DMS153 treated with DMSO at 0.1 percent for 48 hours (cell line): ENCODE results near the gene HDAC4.

Source experiments
- DNase-seq: peaks from one replicate; lab custom pipeline; 2025; ENCODE audit not compliant: unreplicated experiment; lab: John Stamatoyannopoulos, UW

Gene HDAC4

DNA sequence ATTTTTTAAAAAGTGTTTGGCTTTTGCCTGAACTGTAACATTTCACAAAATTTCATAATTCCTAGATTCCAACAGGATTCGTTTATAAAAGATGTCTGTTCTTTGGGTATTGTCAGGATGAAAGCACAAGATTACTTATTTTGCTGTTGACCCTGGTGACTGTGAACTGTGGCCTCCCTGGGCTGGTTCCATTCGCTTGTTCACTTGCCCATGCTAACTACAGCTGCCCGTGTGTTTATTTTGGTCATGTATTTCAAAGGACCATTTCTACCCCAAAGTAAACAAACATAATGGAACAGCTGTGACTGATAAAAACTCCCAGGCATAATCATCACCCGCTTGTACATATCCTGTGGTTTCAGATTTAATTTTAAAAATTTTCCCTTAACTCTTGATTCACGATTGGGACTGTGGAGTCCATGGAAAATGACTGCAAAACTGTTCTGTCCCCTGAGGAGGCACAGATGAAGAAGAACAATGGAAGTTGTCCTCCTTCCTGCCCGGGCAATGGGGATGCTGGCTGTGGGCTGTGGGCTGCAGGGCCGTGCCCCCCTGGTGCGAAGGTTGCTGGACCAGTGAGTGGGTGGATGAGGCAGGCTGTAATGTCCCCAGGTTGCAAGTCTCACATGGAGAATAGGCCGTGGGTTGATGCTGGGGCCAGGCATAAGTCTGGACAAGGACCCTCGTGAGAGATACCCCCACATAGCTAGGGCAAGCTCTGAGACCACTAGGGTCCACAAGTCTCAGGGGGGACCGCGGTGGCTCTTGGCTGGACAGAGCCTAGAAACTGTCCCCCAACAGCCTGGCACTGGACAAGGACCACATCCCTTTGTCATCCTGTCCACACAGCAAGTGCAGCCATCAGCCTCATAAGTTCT, 28.9 kb upstream of the HDAC4 start:
- DNase-seq = no peak

DNA sequence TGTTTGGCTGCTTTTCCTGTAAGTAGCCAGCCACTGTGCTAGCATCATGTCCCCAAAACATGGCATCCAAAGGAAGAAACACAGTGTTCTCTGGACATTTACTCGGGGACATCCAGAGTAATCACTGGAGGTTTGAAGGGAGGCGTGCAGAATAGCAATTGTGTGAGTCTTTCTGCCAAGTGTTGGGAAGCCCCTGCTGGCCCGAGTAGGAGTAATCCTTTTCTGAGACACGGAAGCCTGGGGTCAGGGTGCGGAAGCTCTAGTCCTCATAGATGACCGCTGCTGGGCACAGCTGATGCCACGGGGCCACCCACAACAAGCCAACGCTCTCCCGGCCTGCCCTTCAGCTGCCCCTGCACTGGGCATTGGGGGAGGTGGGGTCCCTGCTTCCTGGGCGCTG, 24.8 kb upstream of the HDAC4 start:
- DNase-seq = no peak

DNA sequence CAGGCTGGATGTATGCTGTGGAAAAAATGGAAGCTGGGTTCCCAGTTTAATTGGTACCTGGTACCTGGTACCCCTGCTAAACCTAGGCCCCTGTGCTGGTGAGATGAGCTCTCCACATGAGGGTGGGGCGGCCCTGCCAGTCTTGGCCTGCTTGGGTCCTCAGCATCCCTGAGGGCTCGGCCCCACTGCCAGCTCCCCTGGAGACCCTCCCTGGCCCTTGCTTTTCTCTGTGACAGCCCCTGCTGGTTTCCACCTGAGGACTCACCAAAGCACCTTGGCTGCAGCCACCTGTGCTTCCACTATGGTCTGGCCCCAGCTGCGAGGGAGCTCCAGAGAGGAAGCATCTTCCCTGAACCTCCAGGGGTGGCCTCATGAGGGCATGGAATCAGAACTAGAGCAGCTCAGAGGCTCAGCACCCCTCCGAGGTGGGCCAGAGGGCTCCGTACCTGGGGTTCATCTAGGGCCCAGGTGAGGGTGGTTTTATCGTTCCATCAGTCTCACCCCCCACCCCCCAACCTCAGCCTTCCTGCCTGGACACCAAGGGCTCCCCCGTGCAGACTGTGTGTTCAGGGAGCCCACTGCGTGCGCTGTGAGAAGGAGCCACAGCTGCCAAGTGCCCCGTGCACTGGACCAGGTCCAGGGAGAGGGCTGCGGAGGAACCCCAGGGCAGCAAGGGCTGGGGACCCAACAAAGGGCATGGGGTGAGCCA, 23.7 kb upstream of the HDAC4 start:
- no peak for DNase-seq

DNA sequence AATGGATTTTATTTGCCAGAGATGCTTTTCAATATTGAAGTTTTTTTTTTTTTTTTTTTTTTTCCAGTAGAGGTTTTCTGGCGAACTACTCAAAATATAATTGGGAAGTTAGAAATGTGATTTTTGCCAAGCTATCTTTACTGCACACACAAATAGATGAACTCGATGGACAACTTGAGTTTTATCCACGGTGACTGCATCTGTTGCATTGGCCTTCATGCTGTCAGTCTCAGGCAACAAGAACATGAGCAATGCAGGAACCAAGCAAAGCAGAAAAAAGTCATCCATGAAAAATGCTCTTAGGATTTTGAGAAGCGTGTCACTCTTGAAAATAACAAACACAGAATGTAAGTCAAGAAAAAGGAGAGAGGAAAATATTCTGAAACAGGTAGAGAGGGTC, 22.7 kb upstream of the HDAC4 start:
- DNase-seq = no peak

DNA sequence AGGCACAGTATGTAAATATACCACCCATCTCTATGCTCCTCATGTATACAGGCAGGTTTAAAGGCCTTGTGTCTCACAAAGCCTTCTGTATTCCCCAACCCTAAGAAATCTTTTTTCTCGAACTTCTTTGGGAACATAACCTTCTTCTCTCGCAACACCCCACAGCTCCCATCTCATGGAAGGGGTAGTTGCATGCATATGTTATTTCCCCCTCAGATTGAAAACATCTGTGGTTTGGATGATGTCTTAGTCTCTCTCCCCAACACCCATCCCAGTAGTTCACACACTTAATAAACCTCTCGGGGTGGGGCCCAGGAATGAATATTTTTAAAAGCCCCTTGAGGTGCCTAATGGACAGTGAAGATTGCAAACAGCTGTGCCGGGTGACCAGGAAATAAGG, 21.0 kb upstream of the HDAC4 start:
- DNase-seq = no peak

DNA sequence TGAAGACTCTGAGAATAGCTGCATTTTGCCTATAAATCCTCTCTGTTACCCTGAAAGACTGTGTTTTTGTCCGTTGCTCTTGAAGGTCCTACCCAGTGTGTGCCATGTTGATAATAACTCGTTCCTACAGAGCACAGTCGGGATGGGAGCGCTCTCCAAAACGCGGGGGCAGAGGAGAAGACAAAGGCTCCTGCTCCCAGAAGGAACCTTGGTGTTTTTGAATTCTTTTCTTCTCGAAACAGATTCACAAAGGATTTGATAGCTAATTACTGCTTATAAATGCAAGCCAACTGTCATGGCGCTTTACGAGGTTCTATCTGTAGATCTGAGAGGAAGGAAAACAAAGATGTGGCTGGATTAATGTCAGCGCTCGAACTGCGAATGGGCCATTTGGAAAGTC, 19.3 kb upstream of the HDAC4 start:
- DNase-seq = no peak

DNA sequence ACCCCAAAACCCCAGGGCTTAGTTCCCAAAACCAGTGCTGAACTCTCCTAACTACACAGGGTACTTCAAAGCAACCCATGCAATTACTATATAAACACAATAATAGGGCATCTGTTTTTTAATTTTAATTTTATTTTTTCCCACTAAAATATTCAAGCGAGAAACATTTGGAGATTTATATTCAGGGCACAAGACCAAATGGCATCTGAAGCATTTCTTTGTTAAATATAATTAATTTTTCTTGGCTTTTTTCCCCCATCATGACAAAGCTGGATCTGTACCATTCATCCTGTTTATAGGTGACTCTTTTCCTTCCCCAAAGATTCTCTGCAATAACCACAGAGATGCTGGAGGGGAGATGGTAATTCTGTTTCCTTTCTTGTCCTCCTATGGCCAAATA, 18.1 kb upstream of the HDAC4 start:
- no peak for DNase-seq

DNA sequence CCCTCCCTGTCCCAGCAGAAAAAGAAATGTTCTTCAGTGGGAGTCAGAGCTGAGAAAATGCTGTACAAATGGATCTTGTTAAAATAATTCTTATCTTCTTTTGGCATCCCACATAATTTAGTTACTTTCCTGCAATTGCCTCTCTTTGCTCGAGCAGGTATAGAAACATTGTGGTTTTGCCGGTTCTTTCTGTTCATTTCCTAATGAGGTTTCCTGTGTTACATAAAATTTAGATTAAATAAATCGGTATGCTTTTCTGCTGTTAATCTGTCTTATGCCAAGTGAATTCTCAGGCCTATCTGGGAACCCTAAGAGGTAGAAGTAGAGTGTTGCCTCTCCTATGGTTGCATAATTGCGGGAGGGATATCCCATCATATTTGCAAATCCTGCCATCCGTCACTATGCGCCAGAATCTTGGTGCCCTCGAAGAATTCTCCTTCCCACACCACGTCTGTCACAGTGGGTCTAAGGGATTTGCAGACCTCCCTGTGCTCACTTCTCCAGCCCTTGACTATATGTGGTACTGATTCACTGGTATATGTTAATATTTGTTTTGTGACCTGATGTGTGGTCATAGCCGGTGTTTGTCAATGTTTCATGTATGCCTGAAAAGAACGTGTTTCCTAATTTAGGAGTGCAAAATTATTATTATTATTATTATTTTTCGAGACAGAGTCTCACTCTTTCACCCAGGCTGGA, 12.2 kb upstream of the HDAC4 start:
- DNase-seq = no peak

DNA sequence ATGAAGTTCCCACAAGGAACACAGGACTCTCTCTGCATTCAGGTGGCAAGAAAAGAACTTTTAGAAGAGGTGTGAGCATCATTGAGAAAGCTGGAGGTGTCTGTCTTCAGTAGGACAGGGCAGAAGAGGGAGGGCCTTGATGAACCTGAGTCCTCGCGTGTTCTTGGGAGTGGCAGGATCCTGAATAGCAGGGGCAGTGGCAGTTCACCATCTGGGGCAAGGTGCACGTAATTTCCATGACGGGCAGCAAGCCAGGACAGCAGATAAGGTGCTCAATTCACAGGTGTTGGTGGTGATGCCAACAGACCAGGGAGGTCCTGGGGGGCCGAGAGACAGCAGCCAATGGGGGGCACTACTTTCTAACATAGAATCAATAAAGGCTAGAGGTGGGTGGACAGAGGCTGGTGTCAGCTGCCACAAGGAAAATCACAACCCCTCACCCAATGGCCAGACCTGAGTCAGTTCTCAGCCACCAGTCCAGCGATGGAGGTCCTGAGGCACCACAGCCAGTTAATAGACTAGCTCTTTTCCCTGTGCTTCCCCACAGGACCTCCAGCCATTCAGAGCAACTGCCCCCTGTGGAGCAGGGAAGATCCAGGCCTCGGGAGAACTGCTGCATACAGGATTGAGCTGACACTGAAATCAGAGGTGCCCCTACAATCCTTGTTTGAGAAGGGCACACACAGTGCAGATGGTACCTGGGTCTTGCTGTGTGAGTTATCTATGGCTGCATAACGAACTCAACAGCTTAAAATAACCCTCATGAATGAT, 10.9 kb upstream of the HDAC4 start:
- no peak for DNase-seq

DNA sequence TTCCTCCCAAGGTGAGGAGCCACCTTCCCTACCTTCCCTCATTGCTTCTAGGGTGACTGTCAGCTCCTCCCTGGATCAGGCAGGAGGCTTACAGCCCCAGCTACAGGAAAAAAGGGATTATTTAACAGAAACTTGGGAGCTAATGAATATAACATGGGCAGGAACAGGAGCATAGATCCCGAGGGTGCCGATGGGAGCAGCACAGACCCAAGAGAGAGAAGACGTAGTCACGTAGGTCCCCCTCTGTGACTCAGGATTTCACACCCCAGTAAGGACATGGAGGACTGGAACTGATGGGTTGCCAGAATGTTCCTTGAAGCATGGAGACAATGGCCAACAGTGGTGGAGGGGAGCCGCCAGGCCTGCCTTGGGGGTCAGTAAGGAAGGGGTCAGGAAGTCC, 10.3 kb upstream of the HDAC4 start:
- DNase-seq = no peak

DNA sequence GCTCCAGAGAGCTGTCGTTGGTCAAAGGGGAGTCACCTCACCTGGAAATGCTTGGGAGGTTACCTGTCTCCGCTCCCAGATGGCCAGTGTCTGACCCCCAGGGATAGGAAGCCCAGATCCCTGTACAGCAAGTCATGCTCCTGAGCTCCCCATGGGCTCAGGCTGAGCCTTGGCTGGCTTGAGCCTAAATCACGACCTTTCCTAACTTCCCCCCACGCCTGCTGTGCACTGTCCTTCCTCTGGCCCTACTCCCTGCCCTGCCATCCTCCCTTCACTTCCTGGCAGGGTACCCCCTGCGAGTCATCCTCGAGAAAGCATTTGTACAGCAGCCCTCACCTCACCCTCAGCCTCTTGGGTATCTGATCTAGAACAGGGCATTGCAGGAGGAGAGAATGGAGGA, 9.2 kb upstream of the HDAC4 start:
- no peak for DNase-seq

DNA sequence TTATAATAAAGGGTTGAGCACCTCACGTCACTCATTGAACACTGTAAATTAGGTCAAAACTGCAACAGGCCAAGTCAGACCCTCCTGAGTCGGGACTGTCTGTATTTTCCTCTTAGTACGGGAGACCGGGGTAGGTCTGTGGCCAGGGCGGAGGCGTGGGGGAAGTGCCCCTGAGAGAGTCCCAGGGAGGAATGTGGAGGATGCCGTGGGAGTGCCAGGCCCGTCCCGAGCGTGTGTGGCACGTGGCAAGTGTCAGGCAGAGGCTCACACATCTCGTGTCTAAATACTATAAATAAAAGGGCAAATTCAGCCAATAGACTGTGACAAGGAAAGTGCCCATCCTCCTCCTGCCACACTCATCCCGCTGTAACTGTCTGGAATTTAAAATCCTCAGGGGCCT, 6.3 kb upstream of the HDAC4 start:
- no peak for DNase-seq

DNA sequence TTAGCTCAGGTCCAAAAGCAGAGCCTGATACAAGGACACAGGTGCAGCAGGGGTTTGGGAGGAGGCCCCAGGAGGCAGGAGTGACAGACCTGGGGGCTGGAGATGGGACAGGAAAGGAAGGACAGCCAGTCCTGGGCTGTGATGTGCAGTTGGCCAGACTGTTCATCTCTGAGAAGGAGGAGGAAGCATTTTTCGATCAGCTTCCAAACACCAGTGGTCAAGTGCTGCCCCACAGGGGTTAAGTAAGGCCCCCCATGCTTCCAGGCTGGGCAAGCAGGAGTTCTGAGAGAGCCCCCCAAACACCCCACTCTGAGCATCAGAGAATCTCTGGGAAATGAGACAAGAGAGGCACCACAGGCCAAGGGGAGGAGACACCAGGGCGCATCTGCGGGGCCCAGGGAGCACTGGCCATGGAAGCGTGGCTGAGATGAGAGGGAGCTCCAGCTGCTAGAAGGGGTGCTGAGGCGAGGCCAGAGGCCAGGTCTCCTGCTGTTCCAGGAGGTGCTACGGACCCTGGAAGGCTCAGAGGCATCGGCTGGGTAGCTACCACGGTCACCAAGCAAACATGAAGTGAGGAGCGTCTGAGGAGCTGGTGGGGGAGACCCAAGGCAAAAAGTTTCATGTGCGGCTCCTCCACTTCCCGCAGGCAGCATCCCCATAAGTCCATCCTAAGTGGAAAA, 5.6 kb upstream of the HDAC4 start:
- no peak for DNase-seq

DNA sequence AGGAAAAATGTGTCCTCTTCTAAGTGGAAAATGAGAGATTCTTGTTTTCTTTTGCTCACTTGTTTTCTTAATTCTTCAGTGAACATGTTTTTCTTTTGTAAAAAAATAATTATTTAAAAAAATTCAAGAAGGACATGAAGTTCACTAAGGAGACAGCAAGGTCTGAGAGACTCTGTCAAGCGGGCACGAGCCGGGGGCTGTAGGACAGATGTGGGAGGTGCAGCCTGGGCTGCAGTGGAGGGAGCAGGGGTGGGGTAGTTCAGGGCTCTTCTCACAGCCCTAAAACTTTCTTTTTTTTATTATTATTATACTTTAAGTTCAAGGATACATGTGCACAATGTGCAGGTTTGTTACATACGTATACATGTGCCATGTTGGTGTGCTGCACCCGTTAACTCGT, 4.3 kb upstream of the HDAC4 start:
- DNase-seq = no peak

DNA sequence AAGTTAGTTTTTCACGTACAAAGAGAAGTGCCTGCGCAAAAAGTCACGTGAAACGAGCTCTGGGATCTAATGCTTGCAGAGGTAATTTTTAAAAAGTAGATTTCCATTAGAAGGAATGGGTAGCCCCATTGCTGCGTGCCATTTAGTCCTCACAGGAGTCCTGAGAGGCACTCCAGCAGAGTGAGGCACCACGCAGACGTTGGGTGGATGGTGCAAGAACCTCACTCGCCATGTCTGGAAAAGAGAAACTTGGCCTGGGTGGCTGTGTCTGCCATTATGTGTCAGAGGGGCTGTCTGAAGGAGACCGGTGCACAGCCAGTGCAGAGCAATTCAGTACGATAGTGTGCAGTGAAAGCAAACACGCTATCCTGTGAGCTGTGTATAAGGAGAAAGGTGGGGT, 1.8 kb upstream of the HDAC4 start:
- no peak for DNase-seq

DNA sequence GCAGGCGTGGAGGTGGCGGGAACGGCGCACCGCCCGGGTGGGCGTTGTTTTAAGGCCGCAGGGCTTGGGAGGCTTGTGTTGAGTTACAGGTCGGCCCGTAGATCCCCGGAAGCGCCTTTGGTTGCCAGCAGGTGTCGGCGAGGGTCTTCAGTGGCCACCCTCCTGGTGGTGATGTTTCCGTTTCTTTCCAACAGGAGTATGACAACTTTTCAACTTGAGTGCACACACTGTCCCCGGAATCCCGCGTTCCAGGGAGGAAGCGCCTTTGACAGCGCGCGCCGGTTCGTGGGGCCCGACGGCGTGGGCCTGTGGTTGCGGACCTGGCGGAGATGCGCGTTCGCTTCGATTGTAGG, 1.0 kb upstream of the HDAC4 start:
- peak; percentile 44 for DNase-seq

DNA sequence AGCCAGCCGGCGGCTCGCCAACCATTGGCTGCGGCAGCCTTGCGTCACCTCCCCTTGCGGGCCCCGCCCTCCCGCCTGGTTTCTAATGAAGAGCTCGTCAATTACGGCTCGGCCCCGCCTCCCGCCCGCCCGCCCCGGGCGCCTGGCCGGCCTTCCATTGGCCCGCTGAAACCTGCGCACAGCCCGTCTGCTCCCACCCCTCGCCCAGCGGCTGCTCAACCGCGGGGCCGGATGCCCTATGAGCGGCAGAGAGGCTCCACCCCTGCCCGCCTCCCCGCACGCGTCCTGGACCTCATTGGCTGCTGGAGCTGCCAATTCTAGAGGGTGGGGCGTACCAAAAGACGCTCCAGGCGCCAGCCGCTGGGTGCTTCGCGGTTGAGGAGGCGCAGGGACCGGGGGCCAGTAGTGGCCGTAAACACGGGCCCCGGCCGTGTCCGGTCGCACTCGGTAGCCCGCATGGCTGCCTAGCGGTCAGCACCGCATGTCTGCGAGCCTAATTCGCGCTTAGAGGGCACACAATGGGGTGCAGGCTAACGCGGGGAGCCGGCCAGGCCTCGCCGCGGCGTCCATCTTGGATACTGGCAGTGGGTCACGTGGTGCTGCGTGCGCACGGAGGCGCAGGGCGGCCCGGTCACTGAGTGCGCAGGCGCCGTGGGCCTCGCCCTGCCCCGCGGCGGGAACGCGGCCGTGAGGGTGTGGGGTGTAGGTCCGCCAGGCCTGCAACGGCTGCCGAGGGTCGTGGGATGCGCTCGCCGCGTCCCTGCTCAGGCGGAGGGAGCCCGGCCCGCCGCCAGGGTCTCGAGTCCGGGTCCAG, 454 bp upstream of the HDAC4 start:
- DNase-seq = peak; percentile 93

DNA sequence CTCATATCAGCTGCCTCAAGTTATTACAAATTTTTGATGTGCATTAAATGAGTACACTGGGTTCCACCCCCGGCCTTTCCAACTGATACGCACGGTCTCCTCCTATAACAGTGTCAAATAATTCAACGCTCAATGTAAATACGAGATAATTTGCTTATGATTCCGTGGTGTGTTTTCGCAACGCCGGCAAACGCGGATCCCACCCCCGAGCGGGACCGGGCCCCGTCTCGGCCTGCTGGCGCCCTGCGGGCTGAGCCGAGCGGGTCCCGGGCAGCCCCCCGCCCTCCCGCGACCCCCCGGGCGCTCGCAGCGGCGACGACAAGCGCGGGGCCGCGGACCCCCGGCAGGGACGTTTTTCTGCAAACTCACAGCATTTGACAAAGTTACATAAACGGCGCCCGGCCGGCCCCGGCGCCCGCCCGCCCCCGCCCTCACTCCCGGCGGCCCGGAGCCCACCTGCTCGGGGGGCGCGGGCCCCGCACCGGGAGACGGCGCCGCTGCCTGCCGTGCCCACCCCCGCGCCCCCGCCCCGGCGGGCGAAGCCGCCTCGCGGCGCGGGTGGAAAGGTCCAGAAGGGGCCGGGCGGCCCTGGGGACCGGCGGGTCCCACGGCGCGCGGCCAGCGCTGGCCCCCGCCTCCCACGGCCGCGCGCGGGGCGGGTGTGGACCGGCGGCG, 762 bp downstream of the HDAC4 start:
- DNase-seq = no peak

DNA sequence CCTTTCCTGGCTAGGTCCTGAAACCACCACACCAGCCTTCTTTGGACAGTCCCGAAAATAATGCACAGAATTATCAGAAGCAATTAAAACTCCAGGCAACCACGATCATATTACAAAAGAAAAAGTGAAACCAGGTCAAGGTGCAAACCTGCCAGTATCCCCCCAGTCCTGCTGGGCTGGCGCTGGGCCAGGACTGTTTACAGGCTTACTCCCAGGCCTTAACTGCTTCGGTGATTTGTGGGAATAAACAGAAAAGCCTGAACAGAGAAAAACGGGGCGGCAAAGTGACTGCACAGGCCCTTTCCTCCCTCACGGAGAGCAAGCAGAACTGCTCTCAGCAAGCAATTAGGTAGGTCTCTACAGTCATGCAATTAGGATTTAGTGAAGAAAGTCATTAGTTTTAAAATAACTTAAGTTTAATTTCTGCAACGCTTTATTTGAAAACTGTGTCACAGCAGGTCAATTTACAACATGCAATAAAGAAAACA, 1.3 kb downstream of the HDAC4 start:
- DNase-seq = peak; percentile 20
